Liver (tissue), 3 donors: ENCODE results near the gene ZNF222.

Experiments
- CTCF ChIP-seq: fragments of 150-350 bp; IDR thresholded peaks from 2 replicates; pipeline ENCODE4 v1.5.1; 2017; ENCODE audit warnings: improper control_type of control experiment, low read depth, low read length; ENCODE audit not compliant: missing input control
- EGR1 ChIP-seq, 2 donors: IDR thresholded peaks; 2 replicates each; pipeline ENCODE4 v1.6.1; 2016 to 2018; ENCODE audit warnings: antibody characterized with exemption in 2 of 2, low read depth in 2 of 2
- MAX ChIP-seq: IDR thresholded peaks from 2 replicates; pipeline ENCODE4 v1.6.1; 2016; ENCODE audit warnings: antibody characterized with exemption
- REST ChIP-seq: IDR thresholded peaks from 2 replicates; pipeline ENCODE4 v1.6.1; 2016; ENCODE audit warnings: antibody characterized with exemption, mild to moderate bottlenecking
- donor health status: healthy.
- donor health status: healthy.

GRCh38 chr19:44066305-44066704 is 41.1 kb downstream of the ZNF222 start:
- TF ChIP-seq CTCF (no peak), EGR1 (IDR thresholded peaks at IDR 0.05; ENCODE audit: low read depth in 2 of 2) (no peak), REST (no peak), MAX (no peak)
